Activated CD4-positive, CD25-positive, alpha-beta regulatory T cell treated with anti-CD3 and anti-CD28 coated beads, Interleukin-2, amount 50 U/mL, for 16 hours (primary cell): ENCODE results near the gene SLC1A7.

Experiments
- DNase-seq: peaks from one replicate; pipeline ENCODE4 v3.0.0-alpha.2; 2020; ENCODE audit warnings: low read depth, low spot score

The SLC1A7 gene

DNA sequence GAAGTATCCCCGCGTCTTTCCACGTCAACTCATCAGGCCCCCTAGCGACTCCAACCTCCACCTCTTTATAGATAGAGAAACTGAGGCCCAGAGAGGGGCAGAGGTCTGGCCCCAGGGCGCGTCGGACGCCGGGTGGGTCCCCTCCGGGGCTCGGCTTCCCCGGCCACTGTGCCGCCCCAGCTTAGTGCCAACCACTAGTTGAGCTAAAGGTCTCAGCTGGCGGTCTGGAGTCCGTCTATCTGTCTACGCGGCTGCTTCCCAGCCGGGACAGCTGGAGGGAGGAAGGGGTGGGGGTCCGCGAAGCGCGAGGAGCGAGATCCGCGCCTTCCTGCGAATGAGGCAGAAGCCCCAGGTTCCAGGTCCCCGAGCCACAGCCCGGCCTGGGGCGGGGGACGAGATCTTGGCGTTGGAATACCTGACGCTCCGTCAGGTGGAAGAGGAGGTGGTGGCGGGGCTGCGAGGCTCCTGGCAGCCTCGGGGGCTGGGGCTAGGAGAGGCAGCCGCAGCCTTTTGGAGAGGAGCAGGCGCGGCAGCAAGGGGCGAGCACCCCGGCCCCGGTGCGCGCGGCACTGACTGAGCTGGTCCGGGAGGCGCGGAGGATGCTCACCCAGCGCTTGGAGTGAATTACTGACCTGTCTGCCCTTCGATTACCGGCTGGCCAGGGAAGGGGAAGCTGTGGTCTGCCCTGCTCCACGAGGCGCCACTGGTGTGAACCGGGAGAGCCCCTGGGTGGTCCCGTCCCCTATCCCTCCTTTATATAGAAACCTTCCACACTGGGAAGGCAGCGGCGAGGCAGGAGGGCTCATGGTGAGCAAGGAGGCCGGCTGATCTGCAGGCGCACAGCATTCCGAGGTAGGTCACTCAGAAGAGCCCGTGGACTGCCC lies 79.5 kb downstream of the SLC1A7 start:
- no peak for DNase-seq

DNA sequence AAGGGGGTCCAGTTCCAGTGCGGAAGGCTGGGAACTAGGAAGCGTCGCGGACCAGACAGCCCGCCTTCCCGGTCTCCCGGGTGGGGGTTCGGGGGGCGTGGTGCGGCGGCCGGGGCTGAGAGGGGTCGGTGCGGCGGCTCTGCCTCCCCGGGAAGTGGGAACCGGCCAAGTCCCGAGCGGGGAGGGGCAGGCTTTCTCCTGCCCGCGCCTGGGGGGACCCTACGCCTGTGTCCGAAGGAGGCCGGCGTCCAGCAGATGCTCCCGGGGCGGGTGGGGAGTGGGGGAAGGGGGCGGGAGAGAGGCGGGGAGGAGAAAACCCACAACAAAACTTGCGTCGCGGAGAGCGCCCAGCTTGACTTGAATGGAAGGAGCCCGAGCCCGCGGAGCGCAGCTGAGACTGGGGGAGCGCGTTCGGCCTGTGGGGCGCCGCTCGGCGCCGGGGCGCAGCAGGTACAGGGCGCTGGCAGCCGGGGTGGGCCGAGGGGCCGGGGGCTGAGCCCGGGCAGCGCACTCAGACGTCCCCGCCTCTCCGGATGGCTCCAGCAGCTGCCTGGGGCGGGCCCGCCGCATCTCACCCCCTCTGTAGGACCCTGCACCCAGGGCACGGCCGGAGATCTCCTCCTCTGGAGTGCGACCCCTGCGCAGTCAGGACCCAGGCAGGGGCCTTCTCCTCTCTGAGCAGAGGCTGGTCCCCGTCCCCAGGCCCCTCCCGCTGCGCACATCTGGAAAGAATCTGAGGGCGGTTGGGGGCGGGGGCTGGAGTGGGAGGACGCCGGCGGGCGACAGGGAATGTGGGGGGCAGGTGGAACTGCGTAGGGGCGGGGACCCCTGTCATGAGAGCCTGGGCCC lies 80.4 kb downstream of the SLC1A7 start, which contains the start of gene PODN:
PODN (plus strand) TSS at position 355 of the 849 bp plus-strand sequence. CDS start 7,643 bp downstream, outside the sequence.
- no peak for DNase-seq

DNA sequence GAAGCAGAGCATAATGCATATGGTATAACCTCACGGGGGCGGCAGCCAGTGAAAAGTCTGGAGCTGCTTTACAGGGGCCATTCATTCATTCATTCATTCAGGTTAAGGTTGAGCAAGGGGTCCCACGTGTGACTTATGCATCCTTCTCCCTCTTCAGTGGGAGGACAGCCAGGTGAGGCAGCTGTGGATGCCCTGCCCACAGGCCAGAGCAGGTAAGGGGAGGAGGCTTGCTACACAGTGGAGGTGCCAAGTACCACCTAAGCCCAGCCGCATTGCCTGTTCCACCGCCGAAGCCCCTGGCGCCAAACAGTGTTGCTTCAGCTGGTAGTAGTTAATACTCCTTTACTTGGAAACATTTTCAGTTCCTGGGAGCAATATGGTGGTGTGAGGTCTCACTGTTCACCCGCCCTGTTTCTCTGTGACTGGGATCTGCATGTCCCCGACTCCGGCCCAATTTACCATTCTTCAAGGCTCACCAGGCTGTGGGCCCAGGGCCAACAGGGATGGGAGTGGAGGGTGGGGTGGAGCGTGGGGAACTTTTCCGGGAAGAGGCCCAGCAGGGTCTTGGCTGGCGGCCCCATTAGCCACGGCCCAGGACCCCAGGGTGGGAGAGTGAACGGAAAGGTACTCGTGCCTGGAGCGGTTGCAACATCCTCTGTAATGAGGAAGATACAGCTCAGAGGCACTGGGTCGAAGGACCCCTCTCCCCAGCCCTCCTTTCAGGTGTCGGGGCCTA lies 81.1 kb downstream of the SLC1A7 start:
- DNase-seq, result no peak

DNA sequence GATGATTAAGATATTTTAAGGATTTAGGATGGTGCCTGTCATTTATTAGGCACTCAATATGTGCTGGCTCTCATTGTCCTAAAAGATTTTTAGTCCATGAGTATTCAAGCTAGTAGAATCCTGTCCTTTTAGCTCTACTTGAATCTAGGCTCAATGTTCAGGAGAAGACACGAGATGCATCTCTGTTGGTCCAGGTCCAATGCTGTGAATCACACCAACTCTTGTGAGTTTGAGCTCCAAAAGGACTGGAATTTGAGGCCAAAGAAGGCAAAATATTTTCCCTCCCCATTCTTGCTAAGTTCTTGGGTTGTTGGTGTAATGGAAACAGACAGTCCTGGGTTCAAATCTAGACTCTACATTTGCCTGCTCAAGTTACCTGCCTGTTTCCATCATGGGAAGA lies 81.9 kb downstream of the SLC1A7 start:
- DNase-seq, result no peak

DNA sequence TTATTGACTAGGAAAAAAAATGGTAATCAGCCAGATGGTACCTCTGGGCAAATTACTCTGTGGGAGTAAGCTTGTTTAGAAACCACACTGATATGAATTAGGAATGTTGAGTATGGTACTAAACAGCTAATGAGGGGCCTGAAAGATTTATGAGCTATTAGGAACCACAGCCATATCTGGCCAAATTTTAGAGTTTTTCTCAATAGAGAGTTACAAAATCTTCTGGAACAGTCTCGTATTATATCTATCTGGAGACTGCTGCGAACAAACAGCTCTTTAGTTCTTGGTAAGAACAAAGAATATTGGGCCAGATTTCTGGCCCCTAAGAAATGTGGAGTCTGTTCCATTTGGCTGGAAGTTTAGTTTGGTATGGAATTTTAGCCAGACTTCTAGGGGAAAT lies 85.3 kb downstream of the SLC1A7 start:
- no peak for DNase-seq

DNA sequence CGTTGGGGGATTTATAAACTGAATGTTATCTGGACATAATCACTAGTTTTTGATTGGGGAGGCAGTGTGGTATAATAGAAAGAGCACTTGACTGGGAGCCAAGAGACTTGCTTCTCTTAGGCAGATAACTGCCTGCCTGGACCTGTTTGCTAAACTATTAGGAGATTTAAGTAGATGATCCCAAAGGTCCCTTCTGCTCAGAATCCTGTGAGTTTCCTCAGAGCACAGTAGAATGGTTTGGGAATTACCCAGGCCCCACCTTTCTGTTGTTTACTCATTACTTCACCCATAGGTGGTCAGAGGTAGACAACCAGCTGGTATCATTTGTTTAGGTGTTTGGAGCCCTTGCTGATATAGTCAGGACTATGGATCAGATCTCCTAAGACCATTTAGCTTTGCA lies 90.8 kb downstream of the SLC1A7 start:
- DNase-seq, result no peak

DNA sequence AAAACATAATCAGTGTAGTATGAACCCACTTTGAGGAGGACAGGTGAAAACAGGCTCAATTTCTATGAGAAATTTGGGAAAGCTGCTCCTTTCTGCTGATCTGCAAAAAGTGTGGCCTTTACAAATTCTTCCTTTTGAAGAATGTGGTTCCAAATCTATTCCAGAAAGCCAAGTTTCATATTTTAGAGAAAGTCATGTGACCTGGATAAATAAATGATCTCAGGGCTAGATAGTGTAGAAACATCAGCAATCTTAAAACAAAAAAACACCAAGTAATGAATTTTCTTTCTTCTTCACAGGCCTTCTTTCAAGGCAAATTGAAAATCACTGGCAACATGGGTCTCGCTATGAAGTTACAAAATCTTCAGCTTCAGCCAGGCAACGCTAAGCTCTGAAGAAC lies 92.1 kb downstream of the SLC1A7 start:
- DNase-seq, result no peak

DNA sequence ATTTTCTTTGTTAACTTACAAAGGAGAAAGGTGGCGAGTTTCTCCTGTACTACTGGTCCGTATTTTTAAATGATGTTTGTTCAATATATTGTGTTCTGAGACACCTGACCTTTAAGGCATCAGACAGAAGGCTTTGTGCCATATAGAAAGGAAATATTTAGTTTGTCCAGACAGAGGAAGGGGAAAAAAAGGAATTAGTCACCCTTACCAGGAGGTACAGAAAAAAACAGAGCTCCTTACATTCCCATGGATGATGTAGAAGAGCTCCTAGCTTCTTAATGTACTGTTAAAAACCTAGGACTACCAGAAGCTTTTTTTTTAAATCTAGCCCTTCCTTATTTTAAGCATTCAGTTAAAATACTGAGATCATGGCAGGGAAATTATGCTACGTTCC lies 92.9 kb downstream of the SLC1A7 start:
- no peak for DNase-seq

DNA sequence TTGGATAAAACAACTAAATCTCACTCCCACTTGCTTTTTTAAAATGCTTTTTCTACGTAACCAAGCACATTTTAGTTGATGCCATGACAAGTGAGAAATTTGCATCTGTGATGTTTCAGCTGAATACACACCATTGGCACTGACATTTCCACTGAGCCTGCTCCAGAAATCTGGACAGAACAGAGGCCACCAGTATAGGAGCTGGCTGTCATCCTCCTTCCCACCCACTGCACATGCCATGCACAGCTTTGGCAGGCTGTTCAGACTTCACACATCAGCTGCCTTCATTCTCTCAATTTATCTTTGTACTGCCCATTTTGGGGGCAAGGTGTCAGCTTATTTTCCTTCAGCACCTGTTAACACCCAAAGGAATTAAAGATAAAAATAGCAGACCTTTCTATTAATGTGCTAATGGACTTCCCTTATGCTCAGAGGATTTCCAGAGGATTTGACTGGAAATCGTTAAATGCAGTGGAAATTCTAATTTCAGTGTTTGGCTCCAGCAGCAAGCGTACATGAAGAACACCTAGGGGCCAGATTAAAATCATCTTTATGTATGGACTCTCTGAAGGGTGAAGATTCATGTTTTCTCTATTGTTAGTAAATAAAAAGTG lies 93.4 kb downstream of the SLC1A7 start:
- no peak for DNase-seq

DNA sequence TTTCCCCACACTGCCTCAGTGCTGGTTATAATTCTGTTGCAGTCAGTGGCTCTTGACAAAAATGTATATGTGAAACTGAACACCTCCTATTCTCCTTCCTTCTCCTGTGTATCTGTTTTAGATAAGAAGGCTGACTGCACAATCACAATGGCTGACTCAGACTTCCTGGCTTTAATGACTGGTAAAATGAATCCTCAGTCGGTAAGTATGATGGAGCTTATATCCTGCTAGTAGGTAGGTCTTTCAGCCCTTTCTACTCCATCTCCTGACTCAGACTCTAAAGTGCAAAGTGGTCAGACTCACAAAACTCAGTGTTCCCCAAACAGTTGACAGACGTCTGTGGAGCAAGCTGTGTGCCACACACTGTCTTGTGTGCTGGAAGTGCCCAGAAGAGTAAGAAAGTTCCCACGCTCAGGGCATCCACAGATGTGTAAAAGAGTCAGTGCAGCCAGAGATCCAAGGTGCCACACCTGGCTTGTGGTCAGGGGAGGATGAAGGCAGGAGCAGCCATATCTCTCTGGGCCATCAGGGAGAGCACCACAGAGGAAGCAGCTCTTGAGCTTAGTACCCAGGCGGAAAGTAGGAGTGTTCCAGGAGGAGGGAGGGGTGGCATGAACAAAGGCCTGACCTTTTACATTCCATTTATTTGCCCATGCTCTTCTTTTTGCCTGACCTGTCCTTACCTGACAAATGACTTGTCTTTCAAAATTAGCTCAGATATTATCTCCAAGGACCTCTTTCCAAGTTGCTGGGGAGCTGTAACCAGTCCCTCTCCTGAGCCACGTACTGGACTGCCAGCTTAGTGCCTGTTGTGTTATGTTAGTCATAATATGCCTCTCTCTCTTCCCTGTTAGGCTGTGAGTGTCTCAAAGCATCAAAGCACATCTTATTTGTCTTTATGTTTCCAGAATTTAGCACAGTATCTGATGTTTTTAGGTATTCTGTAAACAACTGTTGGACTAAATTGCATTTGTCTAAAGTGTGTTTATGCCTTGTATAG lies 94.4 kb downstream of the SLC1A7 start:
- DNase-seq, result no peak

DNA sequence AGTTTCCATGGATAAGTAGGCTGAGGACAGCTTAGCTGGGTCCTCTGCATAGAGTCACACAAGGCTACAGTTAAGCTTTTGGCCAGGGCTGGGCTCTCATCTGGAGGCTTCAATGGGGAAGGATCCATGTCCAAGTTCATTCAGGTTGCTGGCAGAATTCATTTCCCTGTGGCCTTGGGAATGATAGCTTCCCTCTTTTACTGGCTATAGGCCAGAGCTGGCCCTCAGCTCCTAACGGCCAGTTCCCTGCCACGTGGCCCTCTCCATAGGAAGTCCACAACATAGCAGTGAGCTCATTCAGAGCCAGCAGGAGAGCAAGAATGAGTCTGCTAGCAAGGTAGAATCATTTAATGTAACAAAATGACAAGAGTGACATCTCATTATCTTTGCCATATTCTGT lies 95.5 kb downstream of the SLC1A7 start:
- DNase-seq, result no peak

DNA sequence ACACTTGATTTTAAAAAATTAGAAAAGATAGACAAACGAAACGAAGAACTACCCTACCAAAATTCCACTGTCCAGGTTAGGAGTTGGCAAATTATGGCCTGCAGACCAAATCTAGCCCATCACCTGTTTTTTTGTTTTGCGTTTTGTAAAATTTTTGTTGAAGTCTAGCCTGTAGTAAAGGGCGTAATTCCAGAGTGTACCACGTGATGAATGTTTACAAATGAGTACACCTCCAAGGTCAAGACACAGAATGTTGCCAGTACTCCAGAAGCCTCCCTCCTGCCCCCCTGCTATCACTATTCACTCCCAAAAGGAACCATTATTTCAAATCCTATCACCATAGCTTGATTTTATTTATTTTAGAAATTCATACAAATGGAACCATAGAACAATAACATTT lies 97.5 kb downstream of the SLC1A7 start:
- DNase-seq, result no peak

DNA sequence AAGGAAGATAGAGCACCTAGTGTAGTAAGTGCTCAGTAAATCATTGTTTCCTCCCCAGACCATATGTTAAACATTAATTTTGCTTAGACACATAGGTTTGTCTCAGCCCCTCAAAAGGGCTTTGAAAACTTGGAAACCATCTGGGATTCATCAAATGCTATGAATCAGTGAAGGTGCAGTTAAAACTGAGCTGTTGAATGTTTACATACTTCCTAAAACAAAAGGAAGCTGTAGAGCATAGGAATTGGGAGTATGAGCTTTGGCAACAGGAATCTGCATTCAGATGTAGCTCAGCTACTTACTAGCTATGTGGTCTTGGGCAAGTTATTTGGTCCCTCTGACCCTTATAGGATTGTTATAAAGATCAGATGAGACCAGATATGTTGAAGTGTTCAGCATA lies 99.2 kb downstream of the SLC1A7 start:
- DNase-seq, result no peak

DNA sequence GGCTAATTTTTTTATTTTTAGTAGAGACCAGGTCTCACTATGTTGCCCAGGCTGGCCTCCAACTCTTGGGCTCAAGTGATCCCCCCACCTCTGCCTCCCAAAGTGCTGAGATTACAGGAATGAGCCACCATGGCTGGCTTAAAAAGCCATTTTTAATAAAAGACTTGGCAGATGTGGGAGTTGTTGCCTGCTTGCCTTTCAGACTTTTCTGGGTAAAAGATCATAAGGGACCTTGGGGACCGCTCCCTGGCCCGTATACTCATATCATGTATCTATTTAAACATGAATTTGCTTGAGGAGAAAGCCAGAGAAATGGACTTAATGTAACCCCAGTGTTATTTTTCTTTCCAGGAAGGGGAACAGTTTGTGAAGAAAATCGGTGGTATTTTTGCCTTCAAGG lies 103.9 kb downstream of the SLC1A7 start:
- no peak for DNase-seq
